Bronchial epithelial cell (primary cell): ENCODE results near the gene MBLAC2. TPM values are rescaled to one million over a fixed set of nuclear protein-coding genes. Genes with fewer than 3 reads are reported as not detected.

Experiments
- DNase-seq: peaks from one replicate; pipeline ENCODE4 v3.0.0-alpha.2; 2010; ENCODE audit warnings: low read depth
- FAIRE-seq: peaks from 2 replicates; lab custom pipeline; 2011; peaks lifted over from hg19 to GRCh38; lab: Jason Lieb, UNC
- H3K27me3 ChIP-seq: 2 replicates; pipeline ENCODE4 v1.5.1; 2011; ENCODE audit warnings: low read length; ENCODE audit not compliant: control insufficient read depth, insufficient read depth
- H3K36me3 ChIP-seq: 2 replicates; pipeline ENCODE4 v1.5.1; 2011; ENCODE audit warnings: low read length; ENCODE audit not compliant: control insufficient read depth, insufficient read depth
- H3K4me3 ChIP-seq: 2 replicates; pipeline ENCODE4 v1.5.1; 2011; ENCODE audit warnings: mild to moderate bottlenecking, low read depth, low read length, control low read depth
- total RNA-seq: library from RNA; depleted of rRNA; stranded (reverse); fragments of >200 nt; gene quantifications from 2 replicates; pipeline ENCODE4 v1.2.1, GENCODE V29; 2014
- TF ChIP-seq, protein P1 (sequence below): IDR thresholded peaks from 2 replicates; pipeline ENCODE4 v1.5.1; 2011; ENCODE audit warnings: mild to moderate bottlenecking, moderate library complexity, low read length, control low read depth, inconsistent platforms; ENCODE audit not compliant: insufficient read depth, severe bottlenecking

Gene MBLAC2
- total RNA-seq, 1 donor from 2014 or later = 3.2 TPM

DNA sequence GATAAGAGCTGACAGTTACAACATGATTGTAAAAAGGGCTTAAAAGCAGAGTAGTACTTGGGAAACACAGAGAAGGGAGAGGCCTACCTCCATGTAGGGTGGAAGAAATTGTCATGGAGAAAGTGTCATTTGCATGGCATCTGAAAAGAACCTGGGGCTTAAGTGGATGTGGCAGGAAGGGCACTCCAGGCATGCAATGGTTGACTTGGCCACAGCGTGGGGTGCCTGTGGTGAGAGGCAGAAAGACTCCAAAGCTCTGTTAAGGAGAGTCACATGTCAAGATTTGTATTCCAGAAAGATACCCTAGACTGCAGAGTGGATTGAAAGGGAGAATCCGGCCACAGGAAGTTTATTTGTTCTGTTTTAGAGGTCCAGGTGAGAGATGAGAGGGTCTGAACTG, 2.5 kb upstream of the MBLAC2 start:
- TF ChIP-seq, protein P1, sequence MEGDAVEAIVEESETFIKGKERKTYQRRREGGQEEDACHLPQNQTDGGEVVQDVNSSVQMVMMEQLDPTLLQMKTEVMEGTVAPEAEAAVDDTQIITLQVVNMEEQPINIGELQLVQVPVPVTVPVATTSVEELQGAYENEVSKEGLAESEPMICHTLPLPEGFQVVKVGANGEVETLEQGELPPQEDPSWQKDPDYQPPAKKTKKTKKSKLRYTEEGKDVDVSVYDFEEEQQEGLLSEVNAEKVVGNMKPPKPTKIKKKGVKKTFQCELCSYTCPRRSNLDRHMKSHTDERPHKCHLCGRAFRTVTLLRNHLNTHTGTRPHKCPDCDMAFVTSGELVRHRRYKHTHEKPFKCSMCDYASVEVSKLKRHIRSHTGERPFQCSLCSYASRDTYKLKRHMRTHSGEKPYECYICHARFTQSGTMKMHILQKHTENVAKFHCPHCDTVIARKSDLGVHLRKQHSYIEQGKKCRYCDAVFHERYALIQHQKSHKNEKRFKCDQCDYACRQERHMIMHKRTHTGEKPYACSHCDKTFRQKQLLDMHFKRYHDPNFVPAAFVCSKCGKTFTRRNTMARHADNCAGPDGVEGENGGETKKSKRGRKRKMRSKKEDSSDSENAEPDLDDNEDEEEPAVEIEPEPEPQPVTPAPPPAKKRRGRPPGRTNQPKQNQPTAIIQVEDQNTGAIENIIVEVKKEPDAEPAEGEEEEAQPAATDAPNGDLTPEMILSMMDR = no peak
- FAIRE-seq (no peak), DNase-seq (no peak)
- Histone ChIP-seq H3K4me3 (no peak overlapping the region), H3K27me3 (no peaks in the 10 kb centered on the region), H3K36me3 (no peaks in the 10 kb centered on the region)

GRCh38 chr5:90476391-90476790, 1.8 kb upstream of the MBLAC2 start:
- no peaks in the 10 kb centered on the region for H3K36me3 ChIP-seq
- no peak overlapping the region for H3K4me3 ChIP-seq
- TF ChIP-seq, protein P1 = no peak
- DNase-seq = no peak
- no peaks in the 10 kb centered on the region for H3K27me3 ChIP-seq
- no peak for FAIRE-seq

DNA sequence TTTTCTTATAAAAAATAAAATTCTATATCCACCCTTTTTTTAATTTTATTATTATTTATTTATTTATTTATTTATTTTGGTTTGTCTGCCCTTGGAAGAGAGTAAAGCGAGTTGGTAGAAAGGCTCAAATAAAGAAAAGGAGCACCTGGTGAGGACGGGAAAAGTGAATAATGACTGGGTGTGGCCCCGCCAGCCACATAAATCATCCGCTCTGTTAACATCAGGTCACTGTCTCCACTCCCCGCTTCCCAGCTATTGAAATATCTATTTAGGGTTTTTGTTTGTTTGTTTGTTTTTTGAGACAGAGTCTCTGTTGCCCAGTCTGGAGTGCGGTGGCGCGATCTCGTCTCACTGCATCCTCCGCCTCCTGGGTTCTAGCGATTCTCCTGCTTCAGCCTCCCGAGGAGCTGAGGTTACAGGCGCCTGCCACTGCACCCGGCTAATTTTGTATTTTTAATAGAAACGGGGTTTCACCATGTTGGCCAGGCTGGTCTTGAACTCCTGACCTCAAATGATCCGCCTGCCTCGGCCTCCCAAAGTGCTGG, 937 bp upstream of the MBLAC2 start:
- no peak for FAIRE-seq
- no peaks in the 10 kb centered on the region for H3K36me3 ChIP-seq
- DNase-seq = no peak
- TF ChIP-seq, protein P1 = no peak
- H3K27me3 ChIP-seq = no peaks in the 10 kb centered on the region
- H3K4me3 ChIP-seq = peak overlapping the region; percentile 94

DNA sequence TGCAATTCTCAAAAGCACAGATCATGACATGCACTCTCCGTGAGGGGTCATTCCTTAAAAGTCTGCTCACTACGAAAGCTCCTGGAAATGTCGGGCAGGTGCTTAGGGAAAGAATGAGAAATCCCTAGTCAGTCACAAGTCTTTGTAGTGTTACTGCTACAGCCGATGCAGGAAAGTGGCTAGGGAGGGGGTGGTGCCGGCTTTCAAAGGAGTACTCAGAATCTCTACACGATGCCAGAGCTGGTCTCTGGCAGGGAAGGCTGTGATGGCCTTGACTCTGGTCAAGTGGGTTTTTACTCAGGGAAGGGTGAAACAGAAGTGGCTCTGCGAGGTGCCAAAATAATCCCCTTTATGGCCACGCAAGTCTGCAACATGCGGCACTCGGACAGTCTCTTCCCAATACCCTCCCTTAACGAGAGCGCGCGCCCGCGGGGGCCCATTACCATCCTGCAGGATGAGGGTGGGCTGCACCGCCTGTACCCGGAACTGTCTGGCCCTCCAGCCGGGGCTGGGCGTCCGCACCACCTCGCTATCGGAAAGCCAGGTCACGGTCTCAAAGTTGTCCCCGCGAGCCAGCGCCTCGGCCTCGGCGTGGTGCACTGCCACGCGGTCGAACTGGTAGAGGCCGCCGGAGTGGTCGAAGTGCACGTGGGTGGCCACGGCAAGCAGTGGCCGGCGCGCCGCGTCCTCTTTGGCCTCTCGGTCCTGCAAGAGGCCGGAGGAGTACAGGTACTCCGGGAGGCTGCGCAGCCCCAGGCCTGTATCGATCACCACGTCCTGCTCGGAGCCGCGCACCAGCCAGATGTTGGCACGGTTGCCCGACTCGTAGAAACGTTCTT, 956 bp downstream of the MBLAC2 start:
- DNase-seq = no peak
- no peak for FAIRE-seq

GRCh38 chr5:90472783-90473395, 1.7 kb downstream of the MBLAC2 start:
- TF ChIP-seq, protein P1 = no peak
- Histone ChIP-seq H3K4me3 (peak overlapping the region; percentile 94), H3K36me3 (no peaks in the 10 kb centered on the region), H3K27me3 (no peaks in the 10 kb centered on the region)
- DNase-seq = peak; percentile 28
- FAIRE-seq = no peak

More for the DNA sequence above, 956 bp downstream of the MBLAC2 start:
- TF ChIP-seq, protein P1 = no peak
- Histone ChIP-seq H3K27me3 (no peaks in the 10 kb centered on the region), H3K36me3 (no peaks in the 10 kb centered on the region), H3K4me3 (peak overlapping the region; percentile 94)
